Cortex of kidney (tissue), 1 donor: ENCODE measurements around the gene TLX2.

ENCODE experiments used
- DNase-seq: peaks from one replicate; lab custom pipeline; 2025; lab: John Stamatoyannopoulos, UW

TLX2 gene

DNA sequence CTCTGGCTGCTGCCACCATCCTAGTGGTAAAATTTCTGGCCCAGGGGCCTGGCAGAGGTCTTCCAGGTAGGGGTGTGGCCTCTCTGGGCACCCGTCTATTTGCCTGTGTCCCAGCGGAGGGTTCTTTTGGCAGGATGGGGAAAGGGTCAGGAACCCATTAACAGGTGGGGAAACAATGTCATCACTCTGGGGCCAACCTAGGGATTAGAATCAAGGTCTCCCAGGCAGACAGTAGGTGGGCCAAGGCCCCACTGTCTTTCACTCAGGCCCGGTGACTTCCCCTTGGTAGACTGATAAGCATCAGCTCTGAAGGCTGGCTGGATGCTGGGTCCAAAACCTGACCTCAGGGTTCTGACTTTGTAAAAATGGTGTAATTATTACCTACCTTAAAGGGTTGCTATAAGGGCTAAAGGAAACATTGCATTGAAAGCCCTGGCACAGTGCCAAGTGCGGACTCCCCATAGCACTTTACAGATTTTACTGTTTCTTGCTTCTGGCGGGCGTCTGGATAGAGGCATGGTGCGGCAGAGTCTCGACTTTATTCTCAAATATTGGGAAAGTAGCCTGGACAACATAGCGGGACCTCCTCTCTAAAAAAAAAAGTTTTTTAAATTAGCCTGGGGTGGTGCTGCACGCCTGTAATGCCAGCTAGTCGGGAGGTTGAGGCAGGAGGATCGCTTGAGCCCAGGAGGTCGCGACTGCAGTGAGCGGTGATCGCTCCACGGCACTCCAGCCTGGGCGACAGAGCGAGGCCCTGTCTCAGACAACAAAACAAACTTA lies 17.1 kb upstream of the TLX2 start:
- no peak for DNase-seq

- no peak for DNase-seq
Observed at GRCh38 chr2:74497777-74498499, 16.3 kb upstream of the TLX2 start.

DNA sequence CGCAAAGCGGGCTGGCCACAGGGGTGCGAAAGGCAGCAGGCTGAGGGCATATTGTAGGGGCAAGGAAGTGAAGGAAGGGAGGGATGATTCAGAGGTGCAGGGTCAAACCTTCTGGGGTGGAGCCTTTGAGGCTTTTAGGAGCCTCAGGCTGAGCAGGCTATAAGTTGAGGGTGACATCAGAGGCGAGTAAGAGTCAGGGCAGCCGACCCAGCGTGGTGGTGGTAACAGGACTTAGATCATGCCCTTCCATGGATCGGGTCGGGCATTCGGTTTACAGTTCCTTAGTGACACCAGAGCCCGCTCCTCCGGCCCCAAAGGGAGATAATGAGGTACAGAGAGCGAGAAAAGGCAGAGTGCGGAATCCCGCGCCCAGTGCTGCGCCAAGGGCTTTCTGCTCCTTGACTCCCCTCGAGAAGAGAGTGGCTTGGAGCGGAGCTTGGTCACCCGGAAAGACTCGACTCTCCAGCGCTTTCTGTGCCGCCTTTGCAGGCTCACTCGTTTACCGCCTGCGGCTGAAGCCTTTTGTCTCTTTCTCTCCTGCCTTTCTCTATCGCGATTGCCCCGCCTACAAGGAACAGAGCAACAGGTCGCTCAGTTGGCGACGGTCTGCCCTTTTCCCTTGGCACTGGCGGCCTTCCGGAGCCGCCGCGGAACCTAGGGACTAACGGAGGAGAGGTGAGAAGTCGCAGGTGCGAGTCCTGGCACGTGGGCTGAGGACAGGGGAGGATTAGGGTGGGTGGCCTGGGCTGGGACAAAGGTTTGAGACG lies 15.6 kb upstream of the TLX2 start:
- DNase-seq = no peak

DNA sequence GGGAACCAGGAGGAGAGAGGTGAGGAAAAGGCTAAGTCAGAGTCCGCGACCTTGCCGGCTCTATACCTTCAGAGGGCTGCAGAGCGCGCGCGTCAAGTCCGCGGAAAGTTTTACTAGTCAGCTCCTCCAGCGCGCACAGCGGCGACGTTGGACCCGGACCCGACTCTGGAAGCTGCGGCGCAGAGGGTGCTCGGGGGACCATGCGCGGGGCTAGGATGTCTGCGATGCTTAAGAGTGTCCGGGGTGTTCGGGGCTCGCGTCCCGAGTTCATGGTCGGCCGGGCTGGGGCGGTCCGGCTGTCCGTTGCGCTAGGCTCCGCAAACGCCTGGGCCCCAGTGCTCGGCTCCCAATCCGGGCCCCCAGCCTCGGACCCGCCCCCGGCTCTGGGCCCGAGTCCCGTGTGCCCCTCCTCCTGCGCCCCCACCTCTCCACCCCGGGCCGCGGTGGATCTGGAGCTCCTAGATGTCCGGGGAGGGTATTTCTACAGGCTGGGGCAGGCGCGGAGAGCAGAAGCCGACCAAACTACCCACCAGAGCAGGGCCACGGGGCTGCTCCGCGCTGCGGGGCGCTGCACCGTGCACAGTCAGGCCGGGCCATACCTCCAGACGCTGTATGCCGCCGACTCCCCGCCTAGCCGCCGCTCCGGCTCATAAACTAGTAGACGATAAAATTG lies 14.8 kb upstream of the TLX2 start, which contains the start of gene LBX2:
Gene LBX2 (minus strand): TSS at position 337 of the 673 bp plus-strand sequence. CDS start 66 bp downstream, at position 271.
- no peak for DNase-seq

GRCh38 chr2:74499940-74500577 lies 14.2 kb upstream of the TLX2 start:
- no peak for DNase-seq

DNA sequence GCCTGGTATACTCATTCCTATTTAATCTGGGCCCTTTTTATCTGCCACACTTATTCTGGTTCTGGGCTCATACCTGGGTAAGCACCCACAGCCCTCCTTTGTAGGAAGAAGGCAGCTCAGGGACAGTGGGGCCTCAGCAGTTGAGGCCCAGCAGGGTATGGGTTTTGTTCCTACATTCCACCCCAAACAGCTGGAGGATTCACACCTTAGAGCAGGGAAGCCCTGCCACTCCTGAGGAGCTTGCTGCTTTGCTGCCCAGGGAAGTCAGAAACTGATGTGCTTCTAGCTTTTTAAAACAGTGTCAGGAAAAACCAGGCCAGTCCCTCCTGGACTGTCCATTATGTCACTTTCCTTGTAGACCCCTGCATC lies 13.7 kb upstream of the TLX2 start:
- DNase-seq = no peak

GRCh38 chr2:74501335-74502071 lies 12.7 kb upstream of the TLX2 start:
- DNase-seq = no peak

- no peak for DNase-seq
Observed at GRCh38 chr2:74502147-74502719, 12.0 kb upstream of the TLX2 start.

GRCh38 chr2:74502720-74503505 lies 11.3 kb upstream of the TLX2 start:
- peak; percentile 64 for DNase-seq

DNA sequence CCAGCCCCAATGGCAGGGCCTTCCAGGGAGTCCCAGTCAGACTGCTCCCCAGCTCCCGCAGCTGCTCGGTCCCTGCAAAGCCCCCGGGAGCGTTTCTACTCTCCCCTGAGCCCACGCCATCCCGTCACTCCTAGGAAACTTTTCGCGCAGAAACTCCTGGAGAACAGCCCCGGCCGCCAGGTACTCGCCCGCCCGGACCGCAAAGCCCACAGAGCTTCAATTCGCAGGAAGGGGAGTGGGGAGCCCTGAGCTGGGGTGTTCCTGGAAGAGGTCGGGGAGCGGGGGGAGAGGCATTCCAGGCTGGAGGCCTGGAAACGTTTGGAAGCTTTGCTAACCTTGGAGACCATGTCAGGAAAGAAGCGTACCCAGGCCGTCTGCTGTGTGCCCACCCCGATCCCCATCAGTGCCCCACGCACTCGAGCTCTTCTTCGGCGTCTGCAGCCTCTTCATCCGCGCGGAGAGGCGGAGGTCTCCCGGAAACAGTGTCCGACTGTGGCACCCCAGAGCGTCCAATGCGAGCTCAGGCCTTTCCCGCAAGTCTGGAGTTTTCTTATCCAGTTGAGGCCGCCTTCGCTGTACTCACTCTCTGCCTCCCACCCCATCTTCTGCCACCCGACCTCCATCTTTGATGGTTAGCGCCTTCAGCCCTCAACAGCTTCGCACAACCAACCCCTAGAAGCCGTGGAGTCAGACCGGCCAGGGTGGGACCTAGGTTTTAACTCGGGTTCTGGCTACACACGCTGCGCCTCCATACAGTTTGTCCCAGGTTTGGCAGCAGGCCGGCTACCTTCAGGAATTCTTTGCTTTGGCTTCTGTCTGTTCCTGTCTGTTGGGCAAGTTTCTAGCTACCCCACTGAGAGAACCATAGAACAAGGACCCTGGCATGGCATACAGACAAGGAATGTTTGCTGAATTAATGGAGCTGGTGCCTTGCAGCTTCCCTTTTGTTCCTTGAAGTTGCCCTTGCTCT lies 10.5 kb upstream of the TLX2 start:
- no peak for DNase-seq

DNA sequence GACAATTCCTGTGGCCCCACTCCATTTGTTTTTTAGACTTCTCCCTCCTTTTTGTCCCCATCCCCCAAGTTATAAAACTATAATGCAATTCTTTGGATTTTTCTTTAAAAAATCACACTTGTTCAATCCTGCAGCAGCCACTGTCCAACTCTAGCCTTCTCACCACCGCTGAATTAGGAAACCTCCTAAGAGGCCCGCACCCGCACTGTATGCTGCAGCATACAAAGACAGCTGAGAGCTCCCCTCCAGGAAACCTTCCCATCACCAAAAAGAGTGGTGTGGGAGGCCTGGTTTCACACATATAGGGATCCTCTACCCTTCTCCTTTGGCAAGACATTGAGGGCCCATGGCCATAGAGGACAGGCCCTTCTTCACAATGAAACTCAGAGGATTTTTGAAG lies 9.7 kb upstream of the TLX2 start:
- DNase-seq = no peak

DNA sequence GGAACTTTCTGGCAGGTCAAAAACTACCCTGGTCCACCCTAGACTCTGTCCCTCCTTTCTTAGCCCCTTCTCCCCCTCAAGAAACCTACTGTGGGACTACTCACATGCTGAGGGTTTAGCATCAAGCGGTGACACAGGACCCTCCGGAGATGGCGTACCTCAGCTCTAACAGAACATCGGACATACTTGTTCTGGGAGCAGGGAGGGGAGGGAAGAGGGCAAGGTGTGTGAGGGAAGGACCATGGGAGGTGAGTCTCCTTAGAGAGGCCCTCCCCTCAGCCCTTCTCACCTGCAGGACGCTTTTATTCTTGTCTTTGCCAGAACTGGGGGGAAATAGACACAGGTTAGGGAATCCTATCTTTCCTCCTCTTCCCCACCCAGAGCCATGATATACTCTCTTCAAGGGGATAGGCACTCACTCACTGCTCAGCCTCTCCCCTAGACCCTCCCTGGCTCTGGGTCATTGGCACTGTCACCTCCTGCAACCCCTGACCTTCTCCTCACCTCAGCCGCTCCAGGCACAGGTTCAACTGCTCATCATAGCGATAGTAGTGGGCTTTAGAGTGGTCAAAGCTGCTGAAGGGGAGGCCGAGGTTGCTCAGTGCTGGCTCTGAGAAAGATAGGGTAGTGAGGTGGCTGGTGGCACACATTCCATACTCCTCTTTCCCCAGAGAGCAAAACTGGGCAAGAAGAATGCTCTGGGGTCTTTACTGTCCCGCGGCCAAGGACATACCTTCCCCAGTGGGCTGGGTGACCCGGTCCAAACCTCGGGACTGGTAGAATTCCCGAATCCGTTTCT lies 8.6 kb upstream of the TLX2 start:
- no peak for DNase-seq

DNA sequence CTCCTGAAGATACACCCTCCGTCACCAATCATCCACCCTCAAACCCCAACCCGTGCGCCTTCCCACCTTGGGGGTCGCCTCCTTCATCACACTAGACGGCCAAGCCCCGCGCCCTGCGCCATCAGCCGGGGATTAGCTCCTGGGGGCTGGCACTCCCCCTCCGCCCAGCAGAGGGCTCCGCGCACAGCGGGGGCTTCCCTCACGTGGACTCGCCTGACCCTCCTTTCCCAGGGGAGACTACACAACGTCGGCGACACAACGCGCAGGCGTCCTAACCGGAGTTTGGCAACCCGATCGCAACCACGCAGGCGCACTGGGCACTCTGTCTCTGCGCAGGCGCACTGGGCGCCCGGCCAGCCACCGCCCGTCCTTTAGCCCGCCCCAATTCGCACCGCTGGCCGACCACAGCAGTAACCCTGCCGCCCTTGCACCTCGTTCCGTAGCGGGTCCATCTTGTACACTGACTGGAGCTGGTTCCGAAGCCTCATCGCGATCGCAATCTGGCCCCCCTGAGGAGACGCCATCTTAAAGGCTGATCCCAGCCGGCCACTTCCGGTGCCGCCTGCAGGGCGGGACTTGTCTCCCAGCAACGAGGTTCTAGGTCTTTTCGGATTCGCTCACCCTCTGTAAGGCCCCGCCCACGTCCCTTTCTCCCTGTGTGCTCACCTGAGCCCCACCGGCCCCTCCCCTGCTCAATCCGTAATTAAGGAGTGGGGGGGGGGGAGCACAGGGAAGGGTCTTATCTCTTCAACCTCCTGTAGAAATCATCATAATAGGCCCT lies 6.9 kb upstream of the TLX2 start, which contains the start of gene PCGF1:
Gene PCGF1 (minus strand): TSS at position 551 of the 781 bp plus-strand sequence. CDS start 27 bp downstream, at position 524.
- peak; percentile 44 for DNase-seq

- DNase-seq = no peak
Observed at GRCh38 chr2:74507926-74508520, 6.2 kb upstream of the TLX2 start.

DNA sequence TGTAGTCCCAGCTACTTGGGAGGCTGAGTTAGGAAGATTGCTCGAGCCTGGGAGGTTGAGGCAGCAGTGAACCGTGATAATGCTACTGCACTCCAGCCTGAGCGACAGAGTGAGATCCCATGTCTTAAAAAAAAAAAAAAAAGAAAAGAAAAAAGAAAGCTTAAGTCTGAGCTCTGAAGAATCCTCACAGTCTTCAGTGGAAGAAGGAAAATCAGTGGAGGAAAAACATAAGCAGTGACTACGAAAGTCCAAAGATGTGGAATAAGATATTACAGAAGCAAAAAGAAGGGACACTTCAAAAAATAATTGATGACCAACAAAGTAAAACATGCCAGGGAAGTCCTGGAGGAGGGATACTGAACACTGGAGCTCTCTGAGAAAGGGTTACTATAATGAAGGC lies 4.0 kb upstream of the TLX2 start:
- DNase-seq = no peak
